ENCODE measurements around the gene ZNF407.

DNA sequence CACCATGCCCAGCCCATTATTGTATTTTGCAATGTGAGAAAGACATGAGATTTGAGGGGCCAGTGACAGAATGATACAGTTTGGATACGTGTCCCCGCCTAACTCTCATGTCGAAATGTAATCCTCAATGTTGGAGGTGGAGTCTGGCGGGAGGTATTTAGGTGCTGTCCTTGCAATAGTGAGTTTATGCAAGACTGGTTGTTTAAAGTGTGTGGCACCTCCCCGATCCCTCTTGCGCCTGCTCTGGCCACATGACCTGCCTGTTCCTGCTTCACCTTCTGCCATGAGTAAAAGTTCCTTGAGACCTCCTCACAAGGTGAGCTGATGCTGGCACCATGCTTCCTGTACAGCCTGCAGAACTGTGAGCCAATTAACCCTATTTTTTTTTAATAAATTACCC is 46.8 kb upstream of the ZNF407 start:
- TF ChIP-seq, protein P1, sequence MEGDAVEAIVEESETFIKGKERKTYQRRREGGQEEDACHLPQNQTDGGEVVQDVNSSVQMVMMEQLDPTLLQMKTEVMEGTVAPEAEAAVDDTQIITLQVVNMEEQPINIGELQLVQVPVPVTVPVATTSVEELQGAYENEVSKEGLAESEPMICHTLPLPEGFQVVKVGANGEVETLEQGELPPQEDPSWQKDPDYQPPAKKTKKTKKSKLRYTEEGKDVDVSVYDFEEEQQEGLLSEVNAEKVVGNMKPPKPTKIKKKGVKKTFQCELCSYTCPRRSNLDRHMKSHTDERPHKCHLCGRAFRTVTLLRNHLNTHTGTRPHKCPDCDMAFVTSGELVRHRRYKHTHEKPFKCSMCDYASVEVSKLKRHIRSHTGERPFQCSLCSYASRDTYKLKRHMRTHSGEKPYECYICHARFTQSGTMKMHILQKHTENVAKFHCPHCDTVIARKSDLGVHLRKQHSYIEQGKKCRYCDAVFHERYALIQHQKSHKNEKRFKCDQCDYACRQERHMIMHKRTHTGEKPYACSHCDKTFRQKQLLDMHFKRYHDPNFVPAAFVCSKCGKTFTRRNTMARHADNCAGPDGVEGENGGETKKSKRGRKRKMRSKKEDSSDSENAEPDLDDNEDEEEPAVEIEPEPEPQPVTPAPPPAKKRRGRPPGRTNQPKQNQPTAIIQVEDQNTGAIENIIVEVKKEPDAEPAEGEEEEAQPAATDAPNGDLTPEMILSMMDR (IDR thresholded peaks at IDR 0.05; ENCODE audit: low read depth, low read length, missing input control): no peak
- TF ChIP-seq HNF4G (IDR thresholded peaks at IDR 0.05): no peak
- peak; percentile 16 for TF ChIP-seq FOXA1 (IDR thresholded peaks at IDR 0.05)
- TF ChIP-seq, protein P2, sequence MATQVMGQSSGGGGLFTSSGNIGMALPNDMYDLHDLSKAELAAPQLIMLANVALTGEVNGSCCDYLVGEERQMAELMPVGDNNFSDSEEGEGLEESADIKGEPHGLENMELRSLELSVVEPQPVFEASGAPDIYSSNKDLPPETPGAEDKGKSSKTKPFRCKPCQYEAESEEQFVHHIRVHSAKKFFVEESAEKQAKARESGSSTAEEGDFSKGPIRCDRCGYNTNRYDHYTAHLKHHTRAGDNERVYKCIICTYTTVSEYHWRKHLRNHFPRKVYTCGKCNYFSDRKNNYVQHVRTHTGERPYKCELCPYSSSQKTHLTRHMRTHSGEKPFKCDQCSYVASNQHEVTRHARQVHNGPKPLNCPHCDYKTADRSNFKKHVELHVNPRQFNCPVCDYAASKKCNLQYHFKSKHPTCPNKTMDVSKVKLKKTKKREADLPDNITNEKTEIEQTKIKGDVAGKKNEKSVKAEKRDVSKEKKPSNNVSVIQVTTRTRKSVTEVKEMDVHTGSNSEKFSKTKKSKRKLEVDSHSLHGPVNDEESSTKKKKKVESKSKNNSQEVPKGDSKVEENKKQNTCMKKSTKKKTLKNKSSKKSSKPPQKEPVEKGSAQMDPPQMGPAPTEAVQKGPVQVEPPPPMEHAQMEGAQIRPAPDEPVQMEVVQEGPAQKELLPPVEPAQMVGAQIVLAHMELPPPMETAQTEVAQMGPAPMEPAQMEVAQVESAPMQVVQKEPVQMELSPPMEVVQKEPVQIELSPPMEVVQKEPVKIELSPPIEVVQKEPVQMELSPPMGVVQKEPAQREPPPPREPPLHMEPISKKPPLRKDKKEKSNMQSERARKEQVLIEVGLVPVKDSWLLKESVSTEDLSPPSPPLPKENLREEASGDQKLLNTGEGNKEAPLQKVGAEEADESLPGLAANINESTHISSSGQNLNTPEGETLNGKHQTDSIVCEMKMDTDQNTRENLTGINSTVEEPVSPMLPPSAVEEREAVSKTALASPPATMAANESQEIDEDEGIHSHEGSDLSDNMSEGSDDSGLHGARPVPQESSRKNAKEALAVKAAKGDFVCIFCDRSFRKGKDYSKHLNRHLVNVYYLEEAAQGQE (IDR thresholded peaks at IDR 0.05): peak; percentile 36
- peak in 1 of 2 donors; percentile 5 for TF ChIP-seq RAD21 (IDR thresholded peaks at IDR 0.05)
- peak in 1 of 2 donors; percentile 39 for TF ChIP-seq GABPA (IDR thresholded peaks at IDR 0.05 in 1 of 2, conservative IDR thresholded peaks at IDR 0.05 in 1 of 2)
- TF ChIP-seq RXRA (IDR thresholded peaks at IDR 0.05): peak in 1 of 2 donors; percentile 72
